ENCODE results near the gene LMLN.
"Not testable (repeated sequence)": the region's sequence is repeated elsewhere in the genome, so short reads cannot be mapped to it uniquely, and the experiment has no call there.

The LMLN gene

DNA sequence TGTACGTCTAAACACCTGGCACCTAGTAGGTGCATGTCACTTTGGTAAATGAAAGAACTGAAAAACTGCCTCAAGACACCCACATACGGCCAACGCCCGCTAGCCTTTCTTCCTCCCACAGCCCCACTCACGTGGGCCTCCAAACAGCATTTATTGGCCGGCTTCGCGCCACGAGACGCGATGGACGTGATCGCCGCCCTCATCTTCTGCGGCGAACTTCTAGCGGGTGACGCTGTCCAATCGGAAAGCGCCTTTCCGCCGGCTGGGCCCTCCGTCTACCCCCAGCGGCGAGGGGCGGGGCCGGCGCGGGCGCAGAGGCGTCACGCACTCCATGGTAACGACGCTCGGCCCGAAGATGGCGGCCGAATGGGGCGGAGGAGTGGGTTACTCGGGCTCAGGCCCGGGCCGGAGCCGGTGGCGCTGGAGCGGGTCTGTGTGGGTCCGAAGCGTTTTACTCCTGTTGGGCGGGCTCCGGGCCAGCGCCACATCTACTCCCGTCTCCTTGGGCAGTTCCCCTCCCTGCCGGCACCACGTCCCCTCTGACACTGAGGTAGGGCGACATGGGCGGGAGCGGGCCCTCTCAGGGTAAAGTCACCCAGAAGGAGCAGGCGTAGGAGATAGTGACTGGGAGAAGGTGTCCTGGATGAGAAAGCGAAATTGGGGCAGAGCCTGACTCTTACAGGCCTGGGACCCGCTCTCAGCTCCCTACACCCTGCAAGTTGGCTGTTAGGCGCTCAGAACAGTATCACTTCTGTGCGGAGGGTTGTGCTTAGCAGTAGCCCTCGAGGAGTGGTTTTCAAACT is at the start of gene LMLN:
Gene LMLN (plus strand): TSS at position 327 of the 803 bp plus-strand sequence. CDS start 29 bp downstream, at position 356.
- DNase-seq (ENCODE audit: low read depth in 2 of 2): peak; percentile 94 to 95

- no peak for DNase-seq (ENCODE audit: low read depth in 2 of 2)
Measured at GRCh38 chr3:197912741-197913476, 47.1 kb upstream of the LMLN start.

DNA sequence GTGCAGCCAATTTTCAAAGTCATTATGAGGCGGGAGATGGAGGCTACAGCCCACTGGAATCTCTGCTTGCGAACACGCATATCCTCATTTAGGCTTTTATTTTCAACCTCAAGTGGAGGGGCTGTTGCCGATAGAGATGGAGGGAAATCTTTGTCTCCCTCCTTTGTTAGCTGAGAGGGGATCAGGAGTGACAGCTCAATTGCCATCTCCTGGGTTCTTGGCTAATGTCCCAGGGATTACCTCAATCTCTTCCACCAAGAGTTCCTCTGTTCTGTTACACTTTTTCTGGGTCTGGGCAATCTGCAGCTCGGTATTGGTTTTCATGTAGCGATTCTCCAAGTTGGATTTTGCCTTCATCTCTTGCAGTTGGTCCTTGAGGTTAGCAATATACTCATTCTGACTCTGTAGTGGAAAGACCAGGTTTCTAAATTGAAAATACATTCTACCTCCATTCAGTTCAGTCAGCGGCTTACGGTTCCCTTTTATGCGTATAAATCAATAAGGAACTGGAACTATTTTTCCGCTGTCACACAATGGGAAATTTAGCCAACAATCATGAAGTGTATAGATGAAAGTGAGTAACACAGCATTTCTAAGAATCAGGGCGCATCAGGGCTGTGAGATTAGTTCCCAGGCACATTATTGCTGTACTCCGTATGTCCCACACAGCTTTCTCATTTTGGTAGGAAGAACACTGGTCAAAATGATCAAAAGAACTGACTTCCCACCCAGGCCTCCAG is 46.2 kb upstream of the LMLN start:
- DNase-seq (ENCODE audit: low read depth in 2 of 2): no peak

- not testable (repeated sequence) for DNase-seq (ENCODE audit: low read depth in 2 of 2)
Measured at GRCh38 chr3:197921429-197922275, 38.4 kb upstream of the LMLN start.

- no peak for DNase-seq (ENCODE audit: low read depth in 2 of 2)
Measured at GRCh38 chr3:197926418-197926817, 33.6 kb upstream of the LMLN start.

DNA sequence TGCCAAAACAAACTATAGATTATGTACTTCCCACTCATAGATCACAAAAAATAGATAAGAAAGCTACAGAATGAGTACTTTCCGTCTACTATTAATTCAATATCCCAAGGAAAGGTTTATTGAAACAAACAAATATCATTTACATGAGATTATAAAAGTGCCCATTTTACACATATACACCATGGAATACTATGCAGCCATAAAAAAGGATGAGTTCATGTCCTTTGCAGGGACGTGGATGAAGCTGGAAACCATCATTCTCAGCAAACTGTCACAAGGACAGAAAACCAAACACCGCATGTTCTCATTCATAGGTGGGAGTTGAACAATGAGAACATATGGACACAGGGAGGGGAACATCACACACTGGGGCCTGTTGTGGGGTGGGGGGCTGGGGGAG is 32.4 kb upstream of the LMLN start:
- not testable (repeated sequence) for DNase-seq (ENCODE audit: low read depth in 2 of 2)

DNA sequence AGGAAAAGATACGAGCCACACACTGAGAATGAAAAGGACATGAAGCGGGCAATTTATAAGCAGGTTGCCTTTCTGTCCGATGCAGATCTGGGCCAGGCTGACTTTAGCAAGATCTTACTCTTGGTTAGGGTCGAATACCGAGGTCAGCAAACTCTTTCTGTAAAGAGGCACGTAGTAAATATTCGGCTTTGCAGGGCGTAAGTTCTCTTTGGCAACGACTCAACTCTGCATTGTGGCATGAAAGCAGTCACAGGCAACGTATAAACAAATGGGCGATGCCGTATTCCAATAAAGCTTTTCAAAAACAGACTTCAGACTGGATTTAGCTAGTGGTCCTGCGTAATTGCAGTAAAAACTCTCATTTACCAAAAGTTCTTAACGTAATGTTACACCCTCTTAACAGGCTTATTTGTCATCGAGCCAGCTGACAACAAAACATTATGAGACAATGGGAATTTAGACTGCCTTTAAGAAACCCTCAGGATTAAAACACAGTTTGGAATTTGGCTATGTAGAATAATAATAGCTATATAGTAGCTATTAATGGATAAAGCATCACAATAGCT is 23.1 kb upstream of the LMLN start:
- no peak for DNase-seq (ENCODE audit: low read depth in 2 of 2)

DNA sequence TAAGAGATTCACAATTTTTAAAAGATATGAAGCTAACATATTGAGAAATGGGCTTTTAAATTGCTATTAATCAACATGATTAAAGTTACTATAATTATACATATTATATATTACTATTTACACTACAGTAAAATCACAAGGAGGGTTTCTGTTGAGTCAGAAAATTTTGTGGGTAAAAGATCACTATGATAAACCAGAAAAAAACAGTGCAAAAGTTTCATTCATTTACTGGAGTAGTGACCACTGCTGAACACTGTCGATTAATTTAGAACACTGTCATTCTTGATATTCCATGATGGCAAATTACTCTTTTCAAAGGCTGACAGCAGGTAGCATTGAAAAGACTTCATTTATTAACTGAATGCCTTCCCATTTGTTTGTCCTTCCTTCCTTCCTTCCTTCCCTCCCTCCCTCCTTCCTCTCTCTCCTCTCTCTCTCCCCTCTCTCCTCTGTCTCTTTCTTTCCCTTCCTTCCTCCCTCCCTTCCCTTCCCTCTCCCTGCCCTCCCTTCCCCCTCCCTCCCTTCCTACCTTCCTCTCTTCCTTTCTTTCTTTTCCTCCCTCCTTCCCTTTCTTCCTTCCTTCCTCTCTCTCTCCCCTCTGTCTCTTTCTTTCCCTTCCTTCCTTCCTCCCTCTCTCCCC is 19.2 kb upstream of the LMLN start:
- no peak for DNase-seq (ENCODE audit: low read depth in 2 of 2)

DNA sequence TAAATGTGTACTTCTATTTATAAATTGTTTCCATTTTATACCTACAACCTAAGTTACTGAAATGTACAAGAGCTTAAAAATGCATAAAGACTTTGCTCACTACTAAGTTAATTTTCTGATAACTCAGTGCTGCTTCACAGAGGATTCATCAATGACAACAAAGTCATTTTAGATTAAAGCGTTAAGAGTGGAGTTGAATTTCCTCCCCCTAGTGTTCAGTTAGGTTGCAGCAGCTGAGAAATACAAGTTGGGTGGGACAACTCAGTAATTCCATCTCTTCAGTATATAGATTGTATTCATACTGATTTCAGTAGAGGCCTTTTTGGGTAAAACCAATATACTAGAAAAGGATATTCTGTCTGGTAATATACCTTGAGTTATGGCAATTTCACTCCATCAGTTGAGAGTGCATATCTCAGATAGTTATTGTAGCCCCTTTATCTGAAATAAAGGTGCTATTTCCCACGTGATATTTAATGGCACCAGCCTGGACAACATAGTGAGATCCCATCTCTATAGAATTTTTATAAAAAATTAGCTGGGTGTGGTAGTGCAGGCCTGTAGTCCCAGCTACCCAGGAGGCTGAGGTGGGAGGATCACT is 17.0 kb upstream of the LMLN start:
- DNase-seq (ENCODE audit: low read depth in 2 of 2): no peak

GRCh38 chr3:197949191-197949777 is 10.7 kb upstream of the LMLN start:
- DNase-seq (ENCODE audit: low read depth in 2 of 2): no peak

GRCh38 chr3:197949778-197950676 is 10.0 kb upstream of the LMLN start, which contains the start of gene RPL35A:
RPL35A (plus strand) TSS chr3:197950190; CDS start chr3:197950968, 778 bp downstream.
- peak; percentile 67 to 71 for DNase-seq (ENCODE audit: low read depth in 2 of 2)

DNA sequence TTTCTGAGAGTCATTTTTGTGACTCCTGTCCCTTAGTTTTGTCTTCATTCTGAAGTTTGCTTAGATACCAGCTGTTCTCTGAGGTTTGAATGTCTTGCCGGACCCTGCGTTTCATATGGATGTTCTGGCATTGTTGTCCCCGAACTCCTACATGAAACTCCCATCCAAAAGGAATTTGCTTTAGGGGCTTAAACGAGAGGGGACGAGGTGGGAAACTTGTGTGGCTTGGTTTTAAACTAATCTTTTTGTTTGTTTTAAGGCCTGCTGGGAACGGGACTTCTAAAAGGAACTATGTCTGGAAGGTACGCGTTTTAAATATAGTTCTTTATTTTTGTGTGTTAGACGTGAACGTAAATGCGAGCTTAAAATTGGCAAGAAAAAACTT is 9.3 kb upstream of the LMLN start:
- no peak for DNase-seq (ENCODE audit: low read depth in 2 of 2)

GRCh38 chr3:197951392-197951990 is 8.5 kb upstream of the LMLN start:
- no peak for DNase-seq (ENCODE audit: low read depth in 2 of 2)

- no peak for DNase-seq (ENCODE audit: low read depth in 2 of 2)
Measured at GRCh38 chr3:197952440-197952839, 7.6 kb upstream of the LMLN start.

DNA sequence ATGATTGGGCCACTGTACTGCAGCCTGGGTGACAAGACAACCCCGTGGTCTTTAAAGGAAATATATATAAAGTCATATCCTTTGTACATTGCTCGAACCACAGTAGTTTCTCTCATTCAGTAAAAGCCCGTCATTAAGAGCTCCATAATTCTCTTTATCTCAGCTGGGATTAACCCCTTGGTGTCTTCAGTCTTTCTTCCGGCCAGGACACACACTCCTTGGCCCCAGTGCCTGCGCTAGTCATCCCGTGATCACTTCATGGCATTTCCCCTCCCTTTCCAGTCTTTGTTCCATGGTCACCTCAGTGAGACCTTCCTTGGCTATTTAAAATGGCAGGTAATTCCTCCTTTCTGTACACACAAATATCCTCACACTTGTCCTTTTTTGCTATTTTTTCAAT is 6.7 kb upstream of the LMLN start:
- no peak for DNase-seq (ENCODE audit: low read depth in 2 of 2)

DNA sequence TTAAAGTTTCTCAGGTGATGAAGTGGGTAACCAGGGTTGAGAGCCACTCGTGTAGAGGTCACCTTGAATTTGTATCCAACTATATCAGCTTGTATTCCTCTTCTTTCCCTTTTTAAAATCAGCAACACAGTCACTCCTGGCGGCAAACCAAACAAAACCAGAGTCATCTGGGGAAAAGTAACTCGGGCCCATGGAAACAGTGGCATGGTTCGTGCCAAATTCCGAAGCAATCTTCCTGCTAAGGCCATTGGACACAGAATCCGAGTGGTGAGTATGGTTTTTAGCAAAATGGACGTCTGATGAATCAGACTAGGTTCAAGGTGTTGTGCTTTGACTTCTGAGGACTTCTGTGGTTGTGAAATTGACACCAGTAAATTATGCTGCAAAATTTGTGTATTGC is 6.1 kb upstream of the LMLN start:
- no peak for DNase-seq (ENCODE audit: low read depth in 2 of 2)

DNA sequence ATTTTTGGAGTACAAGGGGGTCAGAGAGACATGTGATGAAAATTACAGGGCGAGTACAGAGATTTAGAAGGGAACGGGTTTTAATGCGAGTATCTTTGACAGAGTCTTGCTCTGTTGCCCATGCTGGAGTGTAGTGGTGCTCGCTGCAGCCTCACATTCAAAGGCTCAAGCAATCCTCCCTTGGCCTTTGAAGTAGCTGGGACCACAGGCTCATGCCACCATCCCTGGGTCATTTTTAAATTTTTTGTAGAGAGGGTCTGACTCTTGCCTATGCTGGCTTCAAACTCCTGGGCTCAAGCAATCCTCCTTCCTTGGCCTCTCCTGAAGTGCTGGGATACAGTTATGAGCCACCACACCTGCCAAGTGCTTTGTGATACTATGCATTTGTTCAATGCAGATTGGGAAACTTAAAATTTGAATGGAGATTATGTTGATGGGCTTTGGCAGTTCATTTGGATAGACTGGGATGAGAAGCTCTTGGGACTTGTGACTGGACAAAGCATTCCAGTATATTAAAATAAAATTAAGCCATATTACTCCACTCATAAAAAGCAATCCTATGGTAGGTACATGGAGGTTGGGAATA is 4.0 kb upstream of the LMLN start:
- DNase-seq (ENCODE audit: low read depth in 2 of 2): no peak

GRCh38 chr3:197956626-197956988 is 3.4 kb upstream of the LMLN start:
- DNase-seq (ENCODE audit: low read depth in 2 of 2): no peak

Measured in stimulated activated CD8-positive, alpha-beta memory T cell treated with anti-CD3 and anti-CD28 coated beads, Interleukin-15, amount 100 ng/mL, for 48 hours (primary cell).